ENCODE results near the gene UBE2E1.

Gene UBE2E1

DNA sequence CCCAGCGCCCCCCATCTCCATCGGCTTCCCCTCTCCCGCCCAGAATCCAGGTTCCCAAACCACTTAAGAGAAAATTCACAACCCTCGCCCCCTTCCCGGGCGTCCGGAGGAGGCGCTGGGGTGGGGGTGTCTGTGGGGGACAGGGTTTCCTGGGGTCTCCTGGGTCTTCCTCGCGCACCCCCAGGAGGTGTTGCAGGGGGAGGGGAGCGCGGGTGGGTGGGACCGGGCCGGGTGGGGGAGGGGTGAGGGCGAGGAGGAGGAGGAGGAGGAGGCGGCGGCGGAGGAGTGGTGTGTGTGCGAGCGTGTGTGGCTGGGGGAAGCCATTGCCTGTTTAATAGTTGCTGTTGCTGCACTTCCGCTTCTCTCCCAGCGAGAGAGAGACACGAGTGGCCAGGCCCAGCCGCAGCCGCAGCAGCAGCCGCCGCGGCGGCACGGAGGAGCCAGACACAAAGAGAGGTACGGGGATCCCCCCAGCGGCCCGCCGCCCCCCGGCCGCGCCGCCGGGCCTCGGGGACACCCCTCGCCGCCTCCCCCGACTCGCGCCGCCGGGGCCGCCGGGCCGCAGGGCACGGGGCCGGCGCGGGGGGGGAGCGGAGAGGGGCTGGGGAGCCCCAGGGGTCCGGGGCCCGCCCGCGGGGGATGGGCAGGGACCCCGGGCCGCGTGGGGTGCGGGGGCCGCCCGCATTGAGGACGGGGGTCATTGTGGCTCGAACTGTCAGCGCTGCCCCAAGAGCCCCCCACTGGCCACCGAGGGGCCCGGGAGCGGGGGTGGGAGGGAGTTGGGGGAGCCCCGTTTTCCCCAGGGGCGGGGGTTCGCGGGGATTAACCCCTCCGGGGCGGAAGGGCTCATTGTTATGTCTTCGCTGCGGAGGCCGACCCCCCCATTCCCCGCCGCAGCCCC is at the start of gene UBE2E1:
Gene UBE2E1 (plus strand): TSS at position 323 of the 901 bp plus-strand sequence. CDS start 1,315 bp downstream, outside the sequence.
- no peak for DNase-seq

DNA sequence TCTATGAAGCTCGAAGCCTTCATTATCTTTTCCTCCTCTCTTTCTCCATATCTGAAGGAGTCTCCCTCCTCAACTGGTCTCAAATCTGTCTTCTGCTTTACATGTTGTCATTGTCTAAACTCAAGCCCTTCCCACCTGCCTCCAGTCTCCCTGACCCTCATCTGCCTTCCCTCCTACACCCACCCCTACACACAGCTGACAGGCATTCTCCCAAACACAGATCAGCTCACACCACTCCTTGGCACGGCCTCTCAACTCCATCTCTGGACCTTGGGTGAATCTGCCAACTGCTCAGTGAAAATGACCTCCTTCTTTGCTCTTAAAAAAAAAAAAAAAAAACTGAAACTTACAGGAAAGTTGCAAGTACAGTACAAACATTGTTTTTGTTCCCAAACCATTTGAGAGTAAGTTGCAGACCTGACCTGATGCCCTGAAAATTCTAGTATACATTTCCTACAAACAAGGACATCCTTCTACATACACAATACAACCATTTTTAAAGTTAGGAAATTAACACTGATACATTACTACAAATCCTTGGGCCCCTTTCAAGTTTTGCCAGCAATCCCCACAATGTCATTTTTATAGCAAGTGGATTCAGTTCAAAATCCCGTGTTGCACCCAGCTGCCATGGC is 49.4 kb upstream of the UBE2E1 start:
- no peak for DNase-seq

DNA sequence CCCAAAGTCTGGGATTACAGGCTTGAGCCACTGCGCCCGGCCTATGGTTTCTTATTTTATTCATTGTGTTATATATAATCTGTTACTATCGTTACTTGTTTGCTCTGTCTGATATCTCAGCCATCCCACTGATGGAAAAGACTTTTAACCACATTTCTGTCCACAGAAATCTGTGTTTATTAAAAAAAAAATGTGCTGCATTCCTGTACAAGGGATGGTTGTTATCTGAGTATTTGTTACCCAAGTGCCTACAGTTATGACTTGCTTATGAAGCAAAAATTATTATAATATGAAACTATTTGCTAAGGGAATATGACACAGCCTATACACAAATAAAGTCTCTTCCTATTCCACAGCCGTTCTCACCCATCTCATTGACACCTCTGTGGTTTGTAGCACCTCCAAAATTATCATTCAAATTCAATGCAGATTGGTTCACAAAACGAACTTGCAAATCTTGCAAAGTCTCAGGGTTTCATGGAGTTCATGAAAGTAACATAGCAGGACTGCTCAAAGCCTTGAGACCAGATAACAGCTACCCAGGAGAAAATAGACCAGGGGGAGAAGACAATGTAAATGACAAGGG is 47.4 kb upstream of the UBE2E1 start:
- DNase-seq: no peak

DNA sequence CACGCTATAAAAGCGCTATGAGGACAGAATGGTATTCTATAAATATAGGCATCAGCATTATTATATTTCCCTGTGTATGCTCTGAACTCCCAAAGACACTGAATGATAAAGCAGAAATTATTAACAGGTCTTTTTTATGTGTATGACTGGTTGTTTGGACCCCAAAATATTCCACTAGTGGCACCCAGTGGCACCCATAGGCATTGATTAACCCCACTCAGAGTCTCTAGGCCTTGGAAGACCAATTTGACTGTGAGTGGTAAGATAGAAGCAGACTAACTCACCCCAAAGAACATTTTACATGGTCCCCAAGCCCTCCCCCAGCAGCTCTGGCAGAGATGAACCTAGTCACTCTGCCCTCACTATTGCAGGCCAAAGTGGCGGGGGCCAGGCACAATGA is 45.4 kb upstream of the UBE2E1 start:
- DNase-seq: no peak

DNA sequence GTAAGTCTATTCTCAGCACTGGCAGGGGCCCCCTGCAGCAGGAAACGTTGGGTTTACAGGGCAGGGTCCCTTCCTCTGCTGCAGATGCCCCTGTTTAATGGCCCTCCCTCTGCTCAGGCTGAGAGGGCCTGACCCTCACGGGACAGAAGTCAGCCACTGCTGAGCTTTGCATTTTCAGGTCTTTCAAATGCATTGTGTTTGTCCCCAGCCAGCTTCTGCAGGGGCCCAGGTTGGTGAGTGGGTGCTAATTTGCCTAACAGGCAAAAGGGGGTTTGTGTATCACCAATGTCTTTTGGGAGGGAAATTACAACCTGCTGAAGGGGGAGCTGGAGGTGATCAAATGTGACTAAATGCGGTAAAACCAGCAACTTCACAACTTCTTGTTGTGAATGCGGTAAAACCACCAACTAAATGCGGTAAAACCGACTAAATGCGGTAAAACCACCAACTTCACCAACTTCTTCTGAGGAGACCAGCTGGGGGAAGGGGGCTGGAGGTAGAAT is 44.8 kb upstream of the UBE2E1 start:
- DNase-seq: no peak

DNA sequence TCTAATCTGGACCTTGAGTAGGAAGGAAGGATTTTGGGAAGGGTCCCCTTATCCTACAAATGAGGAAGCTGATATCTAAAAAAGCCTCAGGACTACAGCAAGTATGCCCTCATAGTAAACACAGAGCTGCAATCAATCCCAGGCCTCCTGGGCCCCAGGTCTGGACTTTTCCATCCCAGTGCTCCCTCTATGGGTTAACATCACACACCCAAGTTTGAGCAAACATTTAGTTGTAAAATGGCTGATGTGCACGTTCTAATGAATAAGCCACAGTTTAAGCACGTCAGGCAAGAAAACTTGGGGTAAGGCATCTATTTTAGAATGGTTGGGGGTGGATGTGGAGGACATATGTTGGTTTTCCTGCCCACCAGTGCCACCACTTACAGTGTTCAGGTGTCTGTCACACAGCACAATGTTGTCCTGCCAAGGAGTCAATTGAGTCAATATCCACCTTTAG is 44.3 kb upstream of the UBE2E1 start:
- no peak for DNase-seq

DNA sequence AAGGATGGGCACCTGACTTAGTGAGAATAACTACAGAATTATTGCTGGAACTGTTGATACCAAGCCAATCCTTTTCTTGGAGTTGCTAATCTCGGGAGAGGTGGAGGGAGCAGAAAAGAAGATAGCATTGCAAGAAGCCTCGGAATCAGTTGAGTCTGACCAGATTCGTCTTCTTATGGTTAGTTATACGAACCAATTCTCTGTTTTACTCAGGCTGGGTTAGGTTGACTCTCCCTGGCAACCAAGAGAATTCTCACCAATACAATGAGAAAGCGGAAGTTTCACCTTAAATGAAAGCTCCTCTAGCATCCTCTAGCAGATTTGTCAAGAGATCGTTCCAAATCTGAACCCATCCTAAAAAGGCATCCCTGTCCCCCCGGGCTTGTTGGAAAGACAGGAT is 43.5 kb upstream of the UBE2E1 start:
- DNase-seq: no peak

DNA sequence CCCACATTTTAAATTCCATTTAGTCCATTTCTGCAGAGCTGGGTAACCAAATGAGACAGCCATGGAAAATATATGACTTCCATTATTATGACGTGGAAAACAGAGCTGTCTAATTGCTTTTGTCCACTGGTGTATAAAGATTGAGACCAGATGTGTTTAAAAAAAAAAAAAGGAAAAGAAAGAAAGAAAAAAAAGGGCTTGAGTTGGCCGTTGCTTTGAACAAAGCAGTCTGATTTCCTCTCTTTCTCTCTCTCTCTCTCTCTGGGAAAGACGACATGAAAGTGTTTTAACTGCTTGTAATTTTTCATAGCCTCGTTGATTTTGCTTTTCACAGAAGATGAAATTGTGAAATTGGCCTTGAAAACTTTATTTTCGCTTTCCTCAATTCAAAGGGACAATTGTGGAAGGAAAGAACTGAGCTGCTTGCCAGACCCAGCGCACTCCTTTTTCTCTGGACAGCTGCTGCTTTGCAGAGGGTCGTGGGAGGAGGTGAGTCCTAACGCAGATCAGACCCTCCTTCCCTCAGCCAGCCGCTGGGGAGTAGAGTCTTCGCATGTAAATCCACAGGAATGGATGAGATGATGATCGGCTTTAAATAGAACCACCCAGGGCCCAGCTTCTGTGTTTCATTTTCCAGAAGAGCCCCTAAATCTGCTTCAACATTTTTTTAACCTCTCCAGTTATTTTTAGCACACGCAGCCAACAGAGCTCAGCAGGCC is 42.8 kb upstream of the UBE2E1 start:
- no peak for DNase-seq

DNA sequence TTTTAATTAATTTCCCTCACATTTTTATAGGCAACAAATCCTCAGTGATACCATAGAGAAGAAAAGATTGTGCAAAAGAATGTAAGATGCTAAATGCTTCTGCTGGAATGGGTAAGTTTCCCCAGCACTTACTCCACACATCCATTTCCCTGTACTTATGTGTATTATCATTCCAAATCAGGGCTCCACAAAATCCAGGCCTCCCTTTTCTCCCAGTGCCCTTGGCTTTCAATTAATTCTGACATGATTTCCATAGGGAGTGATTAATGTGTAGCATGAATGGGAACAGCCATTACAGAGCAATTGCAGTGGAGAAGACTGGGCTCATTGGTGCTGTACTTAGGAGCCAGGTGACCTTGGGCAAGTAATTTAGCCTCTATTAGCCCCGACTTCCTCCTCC is 41.3 kb upstream of the UBE2E1 start:
- DNase-seq: no peak

DNA sequence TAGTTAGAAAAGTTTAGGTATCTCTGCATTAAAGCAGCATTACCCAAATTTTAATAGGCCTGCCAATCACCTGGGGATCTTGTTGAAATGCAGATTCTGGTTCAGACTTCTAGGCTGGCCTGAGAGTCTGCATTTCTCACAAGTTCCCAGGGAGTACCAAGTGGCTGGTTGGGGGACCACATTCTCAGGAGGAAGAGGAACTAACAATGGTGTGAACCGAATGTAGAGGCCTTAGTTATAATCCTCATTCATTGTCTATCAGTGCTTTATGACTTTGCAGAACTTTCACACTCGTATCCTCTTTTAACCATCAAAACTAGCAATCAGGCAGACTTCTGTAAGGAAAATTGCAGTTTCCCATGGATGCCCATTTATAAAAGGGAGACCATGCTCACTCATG is 38.2 kb upstream of the UBE2E1 start:
- no peak for DNase-seq

DNA sequence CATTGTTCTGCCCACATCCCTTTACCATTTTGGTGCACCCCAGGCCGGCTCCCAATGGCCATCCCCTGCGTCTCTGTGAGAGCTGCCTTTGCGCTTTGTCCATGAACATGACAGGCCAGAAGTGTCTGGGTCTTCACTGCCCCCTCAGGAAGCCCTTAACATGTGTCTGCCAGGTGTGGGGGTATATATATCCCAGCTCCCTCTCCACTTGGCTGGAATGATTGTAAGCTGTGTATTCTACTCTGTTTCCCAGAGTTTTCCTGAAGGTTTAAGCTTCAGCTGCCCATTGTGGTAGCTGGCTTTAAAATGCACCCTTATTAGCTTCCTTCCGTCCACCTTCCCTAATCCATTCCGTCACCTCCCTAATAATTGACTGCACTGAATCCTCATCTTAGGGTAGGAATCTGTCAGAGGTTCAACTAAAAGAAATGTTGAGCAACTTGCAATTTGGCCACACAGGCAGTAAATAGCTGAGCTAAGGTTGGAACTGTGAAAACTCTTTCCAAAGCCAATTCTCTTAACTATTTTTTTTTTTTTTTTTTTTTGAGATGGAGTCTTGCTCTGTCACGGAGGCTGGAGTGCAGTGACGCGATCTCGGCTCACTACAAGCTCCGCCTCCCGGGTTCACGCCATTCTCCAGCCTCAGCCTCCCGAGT is 30.4 kb upstream of the UBE2E1 start:
- DNase-seq: no peak

DNA sequence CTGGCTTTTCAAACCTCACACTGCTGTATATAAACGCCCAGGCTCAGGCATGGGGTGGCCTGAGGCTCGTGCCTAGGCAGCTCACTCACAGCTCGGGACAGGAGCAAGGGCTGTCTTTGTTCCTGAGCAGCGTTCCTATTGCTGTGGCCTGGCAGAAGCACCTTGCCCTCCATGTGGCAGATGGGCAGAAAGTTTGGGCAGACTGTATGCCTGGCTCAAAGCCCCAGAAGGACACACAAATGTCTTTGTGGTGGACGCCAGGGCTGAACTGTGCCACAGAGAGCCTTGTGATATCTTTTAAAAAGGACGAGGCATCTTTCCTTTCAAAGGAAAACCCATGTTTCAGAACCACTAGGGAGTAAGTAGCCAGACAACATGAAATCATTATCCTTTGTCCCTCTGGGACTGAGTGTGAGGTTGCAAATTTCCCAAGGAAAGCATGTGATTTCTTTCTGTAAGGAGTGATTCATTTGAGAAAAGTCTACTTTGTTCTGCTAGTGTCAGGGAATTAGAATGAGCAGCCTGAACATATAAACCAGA is 29.3 kb upstream of the UBE2E1 start:
- DNase-seq: no peak

DNA sequence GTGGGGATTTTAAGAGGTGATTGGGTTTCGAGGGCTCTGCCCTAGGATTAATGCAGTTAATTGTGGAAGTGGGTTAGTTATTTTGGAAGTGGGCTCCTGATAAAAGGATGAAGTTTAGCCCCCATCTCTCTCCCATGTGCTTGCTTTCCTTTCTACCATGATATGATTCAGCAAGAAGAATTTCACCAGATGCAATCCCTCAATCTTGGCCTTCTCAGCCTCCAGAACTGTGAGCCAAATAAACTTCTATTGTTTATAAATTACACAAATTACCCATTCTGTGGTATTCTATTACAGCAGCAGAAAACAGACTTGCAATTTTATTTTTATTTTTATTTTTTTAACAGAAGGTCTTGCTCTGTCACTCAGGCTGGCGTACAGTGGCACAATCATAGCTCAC is 27.3 kb upstream of the UBE2E1 start:
- DNase-seq: no peak

DNA sequence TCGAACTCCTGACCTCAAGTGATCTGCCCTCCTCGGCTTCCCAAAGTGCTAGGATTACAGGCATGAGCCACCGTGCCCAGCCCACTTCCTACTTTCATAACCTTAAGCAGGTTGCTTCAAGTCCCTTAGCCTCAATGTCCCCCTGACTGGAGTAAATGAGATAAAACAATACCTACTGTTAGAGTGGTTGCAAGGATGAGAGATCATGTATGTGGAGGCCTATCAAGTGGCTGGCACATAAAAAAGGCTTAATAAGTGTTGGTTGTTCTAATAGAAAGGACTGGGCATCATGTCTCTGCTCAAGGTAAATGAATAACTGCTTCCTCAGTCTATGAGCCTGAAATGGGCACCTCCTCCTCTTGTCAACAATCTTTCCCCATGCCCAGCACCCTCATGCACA is 25.9 kb upstream of the UBE2E1 start:
- DNase-seq: no peak

DNA sequence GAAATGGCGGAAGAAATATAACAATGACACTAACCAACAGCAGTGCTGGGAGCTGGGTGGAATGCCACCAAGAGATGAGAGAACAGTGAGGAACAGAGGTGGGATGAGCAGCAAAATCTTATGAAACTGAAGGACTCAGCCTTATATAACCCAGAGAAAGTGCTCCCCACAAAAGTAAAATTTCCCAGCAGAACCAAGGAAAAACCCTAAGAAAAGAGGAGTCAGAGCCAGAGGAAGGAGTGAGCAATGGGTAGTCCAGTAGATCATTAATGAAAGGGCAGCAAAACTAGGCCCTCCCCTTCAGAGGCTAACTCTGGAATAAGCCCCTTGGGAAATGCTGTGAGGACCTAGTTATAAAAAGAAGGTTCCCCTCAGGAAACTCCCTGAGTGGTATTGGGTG is 24.7 kb upstream of the UBE2E1 start:
- no peak for DNase-seq

DNA sequence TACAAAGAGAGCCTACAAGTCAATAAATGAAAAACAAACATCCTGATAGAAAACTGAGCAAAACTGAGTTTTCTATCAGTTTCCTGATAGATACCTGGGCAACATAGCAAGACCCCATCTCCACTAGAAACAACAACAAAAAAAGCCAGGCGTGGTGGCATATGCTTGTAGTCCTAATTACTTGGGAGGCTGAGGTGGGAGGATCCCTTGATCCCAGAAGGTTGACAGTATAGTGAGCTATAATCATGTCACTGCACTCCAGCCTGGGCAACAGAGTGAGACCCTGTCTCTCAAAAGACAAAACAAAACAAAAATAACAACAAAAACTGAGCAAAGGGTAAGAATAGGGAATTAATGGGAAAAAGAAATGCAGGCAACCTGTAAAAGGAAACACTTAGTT is 23.9 kb upstream of the UBE2E1 start:
- no peak for DNase-seq

DNA sequence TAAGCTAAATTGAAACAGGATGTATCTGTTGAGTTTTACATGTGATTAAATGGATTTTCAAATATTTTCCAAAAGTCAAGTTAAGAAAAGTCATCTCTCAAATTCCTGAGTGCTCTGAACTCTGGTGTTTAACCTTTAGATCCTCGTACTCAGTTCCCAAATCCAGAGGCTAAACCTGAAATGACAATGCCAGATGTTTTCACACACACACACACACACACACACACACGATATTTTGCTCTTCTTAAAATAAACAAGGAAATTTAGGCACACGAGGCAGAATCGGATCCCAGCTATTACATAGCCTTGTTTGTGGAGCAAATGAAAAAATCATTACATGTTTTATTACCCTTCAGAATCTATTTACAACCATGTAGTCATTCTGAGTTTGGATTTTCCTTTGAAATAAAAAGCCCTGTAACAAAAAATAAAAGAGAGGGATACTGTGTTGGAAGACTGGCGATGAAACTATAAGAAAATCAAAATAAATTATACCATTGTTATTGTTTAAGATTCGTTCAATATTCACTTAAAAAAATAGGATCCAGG is 20.6 kb upstream of the UBE2E1 start:
- no peak for DNase-seq

DNA sequence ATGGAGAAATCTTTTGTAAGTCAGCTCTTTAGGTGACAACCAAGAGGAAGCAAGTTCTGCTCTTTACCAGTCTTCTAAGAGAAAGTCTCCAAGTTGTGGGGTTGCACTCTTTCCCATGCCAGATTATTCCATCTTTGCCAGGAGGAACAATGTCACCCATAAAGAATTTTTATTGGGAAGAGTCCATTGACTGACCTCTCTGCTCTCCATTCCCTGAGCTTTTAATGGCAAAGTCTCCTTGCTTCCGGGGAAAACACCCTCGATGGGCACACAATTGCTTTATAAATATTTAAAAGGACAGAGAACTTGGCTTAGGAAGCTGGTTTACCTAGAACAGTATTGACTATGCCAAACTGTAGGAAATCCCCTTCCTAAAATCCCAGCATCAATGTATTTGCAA is 19.9 kb upstream of the UBE2E1 start:
- DNase-seq: no peak

DNA sequence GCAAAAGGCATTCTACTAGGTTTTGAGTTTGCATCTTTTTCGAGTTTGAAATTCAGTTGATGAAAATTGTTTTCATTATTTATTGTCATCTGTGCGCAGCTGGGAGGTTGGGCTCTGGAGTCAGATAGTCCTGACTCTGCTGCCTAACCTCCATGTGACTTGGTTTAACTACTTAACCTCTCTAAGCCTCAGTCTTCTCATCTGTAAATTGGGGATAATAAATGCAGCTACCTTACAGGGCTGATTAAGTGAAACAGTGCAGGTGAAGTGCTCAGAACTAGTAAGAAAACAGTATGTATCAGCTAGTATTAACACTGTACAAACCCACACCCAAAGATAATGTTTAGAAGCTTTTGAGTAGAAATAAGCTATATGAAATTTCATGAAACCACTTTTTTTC is 14.1 kb upstream of the UBE2E1 start:
- DNase-seq: no peak

DNA sequence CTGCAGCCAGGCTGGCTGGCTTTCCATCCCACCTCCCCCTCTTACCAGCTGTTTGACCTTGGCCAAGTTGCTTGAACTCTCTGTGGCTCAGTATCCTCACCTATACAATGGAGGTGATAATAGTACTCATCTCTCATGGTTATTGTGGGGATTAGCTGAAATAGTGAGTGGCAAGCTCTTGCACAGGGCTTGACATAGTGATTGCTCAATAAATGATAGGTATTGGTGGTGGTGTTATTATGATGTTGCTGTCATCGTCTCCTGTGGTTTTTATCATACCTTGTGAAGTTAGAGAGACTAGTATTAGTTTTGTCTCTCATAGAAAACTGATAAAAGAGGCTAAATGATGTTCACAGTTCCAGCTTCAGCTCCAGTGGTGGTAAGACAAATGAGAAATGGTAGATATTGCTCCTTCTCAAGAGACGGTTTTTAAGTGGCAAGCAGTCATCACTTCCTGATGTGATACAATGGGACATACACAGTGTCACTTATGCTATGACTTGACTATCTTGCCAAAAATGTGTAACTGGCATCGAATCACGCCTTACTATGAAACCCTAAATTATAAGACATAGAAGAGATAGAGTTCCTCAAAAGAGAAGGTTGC is 12.1 kb upstream of the UBE2E1 start:
- DNase-seq: no peak

DNA sequence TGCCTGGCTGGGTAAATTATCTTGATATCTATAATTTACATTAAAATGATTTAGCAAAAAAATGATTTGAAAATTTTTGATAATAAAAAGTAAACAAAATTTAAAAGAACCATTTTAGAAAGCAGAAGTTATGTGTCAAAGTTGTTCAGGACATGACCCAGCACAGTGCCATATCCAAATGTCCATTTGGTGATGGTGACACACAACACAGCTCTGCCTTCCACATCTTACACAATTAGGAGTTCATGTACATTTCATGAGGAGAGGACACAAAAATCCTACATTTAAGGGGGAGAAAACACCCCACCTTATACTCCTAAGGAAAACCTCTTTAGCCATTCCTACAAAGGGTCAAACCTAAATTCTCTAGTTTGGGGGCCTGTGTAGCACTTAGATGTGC is 10.7 kb upstream of the UBE2E1 start:
- no peak for DNase-seq

DNA sequence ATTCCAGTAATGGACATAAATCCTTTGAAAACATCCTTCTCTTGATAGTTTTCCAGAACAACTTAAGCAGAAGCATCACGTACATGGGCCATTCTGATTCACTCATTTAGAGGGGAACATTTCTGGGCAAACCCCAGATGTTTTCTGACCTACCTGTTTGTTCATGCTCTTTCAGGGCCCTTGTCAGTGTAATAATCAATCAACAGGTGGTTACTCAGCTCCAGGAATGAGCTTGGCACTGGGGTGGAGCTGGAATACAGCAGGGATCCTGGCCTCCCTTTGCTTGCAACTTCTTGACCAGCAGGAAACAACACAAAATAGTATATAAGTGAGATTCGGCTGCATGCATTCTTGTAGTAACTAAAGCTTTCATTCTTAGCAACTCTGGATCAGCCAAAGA is 9.2 kb upstream of the UBE2E1 start:
- no peak for DNase-seq
